Osteoblast (primary cell): ENCODE data around the gene ITGA7. TPM values are rescaled to one million over a fixed set of nuclear protein-coding genes. Genes with fewer than 3 reads are reported as not detected.
A peak's percentile ranks its signal among the peaks of the same experiment; 100 is the strongest.

ENCODE experiments used
- DNase-seq: peaks from one replicate; pipeline ENCODE4 v3.0.0; 2011; ENCODE audit warnings: low spot score, mixed read lengths; ENCODE audit not compliant: insufficient read length; ENCODE audit errors: missing footprints
- H2AFZ ChIP-seq: 2 replicates; pipeline ENCODE4 v1.6.0; 2011; ENCODE audit warnings: mild to moderate bottlenecking, low read length
- H3K27ac ChIP-seq: 2 replicates; pipeline ENCODE4 v1.5.1; 2011; ENCODE audit warnings: mild to moderate bottlenecking, low read depth, low read length, moderate library complexity
- H3K27me3 ChIP-seq: 2 replicates; pipeline ENCODE4 v1.6.0; 2012; ENCODE audit warnings: mild to moderate bottlenecking, control low read depth, inconsistent platforms, low read length, moderate library complexity; ENCODE audit not compliant: insufficient read depth
- H3K36me3 ChIP-seq: 2 replicates; pipeline ENCODE4 v1.5.1; 2011; ENCODE audit warnings: mild to moderate bottlenecking, low read length, control low read depth, moderate library complexity; ENCODE audit not compliant: insufficient read depth
- H3K4me1 ChIP-seq: 2 replicates; pipeline ENCODE4 v1.5.1; 2011; ENCODE audit warnings: mild to moderate bottlenecking, low read length, control low read depth, moderate library complexity; ENCODE audit not compliant: insufficient read depth
- H3K4me2 ChIP-seq: 2 replicates; pipeline ENCODE4 v1.6.0; 2011; ENCODE audit warnings: mild to moderate bottlenecking, low read length; ENCODE audit not compliant: insufficient read depth
- H3K4me3 ChIP-seq: fragments of 200-600 bp; sonication (generic); 3 replicates; pipeline ENCODE4 v1.5.1; 2012; ENCODE audit warnings: mild to moderate bottlenecking, low read length, inconsistent platforms; ENCODE audit not compliant: insufficient read depth
- H3K79me2 ChIP-seq: 2 replicates; pipeline ENCODE4 v1.6.0; 2012; ENCODE audit warnings: mild to moderate bottlenecking, low read length, control low read depth, inconsistent platforms; ENCODE audit not compliant: insufficient read depth
- H3K9me3 ChIP-seq: 2 replicates; pipeline ENCODE4 v1.5.1; 2011; ENCODE audit warnings: low read depth, low read length, control low read depth
- H4K20me1 ChIP-seq: 2 replicates; pipeline ENCODE4 v1.6.0; 2012; ENCODE audit warnings: mild to moderate bottlenecking, low read length, control low read depth; ENCODE audit not compliant: insufficient read depth
- total RNA-seq: library from RNA; depleted of rRNA; stranded (reverse); fragments of >200 nt; gene quantifications from 2 replicates; pipeline ENCODE4 v1.2.3, GENCODE V29; 2012
- TF ChIP-seq, protein P1 (sequence below): IDR thresholded peaks from 2 replicates; pipeline ENCODE4 v1.5.1; 2011; ENCODE audit warnings: mild to moderate bottlenecking, low read depth, low read length, moderate library complexity; ENCODE audit errors: extremely low read depth

The ITGA7 gene
- total RNA-seq, 1 donor = 22.4 TPM

DNA sequence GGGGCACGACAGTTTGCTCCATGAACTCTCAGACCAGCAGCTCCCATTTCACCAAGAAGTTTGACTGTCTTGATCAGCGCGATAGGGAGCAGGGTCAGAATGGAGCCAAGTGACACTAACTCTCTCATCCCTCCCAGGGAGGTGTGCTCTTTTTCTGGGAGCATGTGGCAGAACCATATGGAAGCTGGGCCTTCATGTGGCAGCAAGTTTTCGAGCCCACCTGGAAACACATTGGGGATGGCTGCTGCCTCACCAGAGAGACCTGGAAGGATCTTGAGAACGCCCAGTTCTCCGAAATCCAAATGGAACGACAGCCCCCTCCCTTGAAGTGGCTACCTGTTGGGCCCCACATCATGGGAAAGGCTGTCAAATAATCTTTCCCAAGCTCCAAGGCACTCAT is 24.0 kb downstream of the ITGA7 start:
- no peaks in the 10 kb centered on the region for H3K9me3 ChIP-seq
- no peaks in the 10 kb centered on the region for H3K79me2 ChIP-seq
- H3K4me2 ChIP-seq = no peak overlapping the region
- no peak for DNase-seq
- H3K4me3 ChIP-seq = no peak overlapping the region
- no peaks in the 10 kb centered on the region for H3K27me3 ChIP-seq
- H3K4me1 ChIP-seq = peaks cover 14% of the 10 kb centered on the region
- TF ChIP-seq, protein P1, sequence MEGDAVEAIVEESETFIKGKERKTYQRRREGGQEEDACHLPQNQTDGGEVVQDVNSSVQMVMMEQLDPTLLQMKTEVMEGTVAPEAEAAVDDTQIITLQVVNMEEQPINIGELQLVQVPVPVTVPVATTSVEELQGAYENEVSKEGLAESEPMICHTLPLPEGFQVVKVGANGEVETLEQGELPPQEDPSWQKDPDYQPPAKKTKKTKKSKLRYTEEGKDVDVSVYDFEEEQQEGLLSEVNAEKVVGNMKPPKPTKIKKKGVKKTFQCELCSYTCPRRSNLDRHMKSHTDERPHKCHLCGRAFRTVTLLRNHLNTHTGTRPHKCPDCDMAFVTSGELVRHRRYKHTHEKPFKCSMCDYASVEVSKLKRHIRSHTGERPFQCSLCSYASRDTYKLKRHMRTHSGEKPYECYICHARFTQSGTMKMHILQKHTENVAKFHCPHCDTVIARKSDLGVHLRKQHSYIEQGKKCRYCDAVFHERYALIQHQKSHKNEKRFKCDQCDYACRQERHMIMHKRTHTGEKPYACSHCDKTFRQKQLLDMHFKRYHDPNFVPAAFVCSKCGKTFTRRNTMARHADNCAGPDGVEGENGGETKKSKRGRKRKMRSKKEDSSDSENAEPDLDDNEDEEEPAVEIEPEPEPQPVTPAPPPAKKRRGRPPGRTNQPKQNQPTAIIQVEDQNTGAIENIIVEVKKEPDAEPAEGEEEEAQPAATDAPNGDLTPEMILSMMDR = no peak
- no peak overlapping the region for H3K27ac ChIP-seq
- H2AFZ ChIP-seq = no peak overlapping the region
- H4K20me1 ChIP-seq = peaks cover 7% of the 10 kb centered on the region
- H3K36me3 ChIP-seq = peaks cover 31% of the 10 kb centered on the region

DNA sequence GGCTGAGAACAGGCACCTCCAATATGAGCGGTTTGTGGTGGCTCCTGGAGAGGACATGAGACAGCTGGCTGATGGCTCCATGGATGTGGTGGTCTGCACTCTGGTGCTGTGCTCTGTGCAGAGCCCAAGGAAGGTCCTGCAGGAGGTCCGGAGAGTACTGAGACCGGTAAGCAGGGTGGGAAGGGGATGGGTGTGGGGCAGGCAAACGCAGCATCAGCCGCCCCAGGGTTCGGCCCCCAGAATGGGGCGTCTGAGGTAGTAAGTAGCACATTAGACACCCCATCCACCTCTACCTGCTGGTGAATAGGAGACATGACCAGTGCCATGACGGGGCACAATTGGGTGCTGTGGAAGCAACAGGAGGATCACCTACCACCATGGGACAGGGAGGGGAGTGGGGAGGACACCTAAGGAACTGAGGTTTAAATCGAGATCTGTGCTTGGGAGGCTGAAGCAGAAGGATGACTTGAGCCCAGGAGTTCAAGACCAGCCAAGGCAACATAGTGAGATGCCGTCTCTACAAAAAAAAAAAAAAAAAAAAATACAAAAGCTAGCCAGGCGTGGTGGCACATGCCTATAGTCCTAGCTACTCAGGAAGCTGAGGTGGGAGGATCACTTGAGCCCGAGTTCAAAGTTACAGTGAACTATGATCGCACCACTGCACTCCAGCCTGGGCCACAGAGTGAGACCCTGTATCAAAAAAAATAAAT is 25.5 kb downstream of the ITGA7 start:
- Histone ChIP-seq H3K27ac (no peak overlapping the region), H3K27me3 (no peaks in the 10 kb centered on the region), H3K4me3 (peak overlapping the region; percentile 55), H3K4me1 (peaks cover 14% of the 10 kb centered on the region), H2AFZ (peak overlapping the region; percentile 40), H4K20me1 (peaks cover 7% of the 10 kb centered on the region), H3K9me3 (no peaks in the 10 kb centered on the region), H3K4me2 (peak overlapping the region; percentile 70), H3K79me2 (no peaks in the 10 kb centered on the region), H3K36me3 (peaks cover 21% of the 10 kb centered on the region)
- no peak for DNase-seq
- TF ChIP-seq, protein P1 = no peak

DNA sequence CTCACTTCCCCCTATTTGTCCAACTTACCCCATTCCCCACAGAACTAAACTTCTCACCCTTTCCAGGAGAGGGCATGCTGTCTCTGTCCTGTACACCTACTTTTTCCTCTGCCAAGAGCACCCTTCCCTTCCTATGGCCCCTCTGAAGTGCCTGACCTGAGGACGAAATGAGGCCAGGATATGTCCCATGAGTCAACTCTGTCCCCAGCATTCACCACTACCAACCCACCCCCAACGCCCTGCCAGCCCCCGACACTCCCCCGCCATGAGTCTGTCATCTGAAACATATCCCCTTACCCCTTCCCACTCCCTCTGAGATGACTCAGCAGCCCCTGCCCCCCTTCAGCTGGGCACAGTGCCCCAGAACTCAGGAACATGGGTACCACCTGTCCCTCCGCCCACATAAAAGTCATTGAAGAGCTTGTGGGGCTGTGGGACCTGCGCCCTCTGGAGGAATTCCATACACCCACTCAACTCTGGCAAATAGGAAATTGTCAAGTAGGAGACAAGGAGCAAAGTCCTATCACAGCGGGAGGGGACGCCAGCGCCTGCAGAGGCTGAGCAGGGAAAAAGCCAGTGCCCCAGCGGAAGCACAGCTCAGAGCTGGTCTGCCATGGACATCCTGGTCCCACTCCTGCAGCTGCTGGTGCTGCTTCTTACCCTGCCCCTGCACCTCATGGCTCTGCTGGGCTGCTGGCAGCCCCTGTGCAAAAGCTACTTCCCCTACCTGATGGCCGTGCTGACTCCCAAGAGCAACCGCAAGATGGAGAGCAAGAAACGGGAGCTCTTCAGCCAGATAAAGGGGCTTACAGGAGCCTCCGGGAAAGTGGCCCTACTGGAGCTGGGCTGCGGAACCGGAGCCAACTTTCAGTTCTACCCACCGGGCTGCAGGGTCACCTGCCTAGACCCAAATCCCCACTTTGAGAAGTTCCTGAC is 26.3 kb downstream of the ITGA7 start:
- Histone ChIP-seq H3K4me2 (peak overlapping the region; percentile 70), H3K4me1 (peaks cover 14% of the 10 kb centered on the region), H3K27me3 (no peaks in the 10 kb centered on the region), H3K79me2 (no peaks in the 10 kb centered on the region), H3K36me3 (peaks cover 19% of the 10 kb centered on the region), H2AFZ (peak overlapping the region; percentile 40), H3K27ac (no peak overlapping the region), H3K4me3 (peak overlapping the region; percentile 55), H3K9me3 (no peaks in the 10 kb centered on the region), H4K20me1 (peaks cover 7% of the 10 kb centered on the region)
- DNase-seq = peak; percentile 79
- TF ChIP-seq, protein P1 = peak; percentile 38

DNA sequence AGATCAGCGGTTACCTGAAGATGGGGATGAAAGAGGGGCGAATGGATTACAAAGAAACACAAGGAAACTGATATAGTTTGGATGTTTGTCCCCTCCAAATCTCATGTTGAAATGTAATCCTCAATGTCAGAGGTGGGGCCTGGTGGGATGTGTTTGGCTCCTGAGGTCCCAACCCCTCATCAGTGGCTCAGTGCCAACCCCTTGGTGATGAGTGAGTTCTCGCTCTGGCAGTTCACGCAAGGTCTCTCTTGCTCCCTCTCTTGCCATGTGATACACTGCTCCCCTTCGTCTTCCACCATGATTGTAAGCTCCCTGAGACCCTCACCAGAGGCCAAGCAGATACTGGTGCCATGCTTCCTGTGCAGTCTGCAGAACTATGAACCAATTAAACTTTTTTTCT is 28.0 kb downstream of the ITGA7 start:
- Histone ChIP-seq H3K4me3 (no peak overlapping the region), H3K4me2 (no peak overlapping the region), H3K27ac (no peak overlapping the region), H3K4me1 (peaks cover 14% of the 10 kb centered on the region), H3K36me3 (peaks cover 3% of the 10 kb centered on the region), H3K9me3 (no peaks in the 10 kb centered on the region), H4K20me1 (no peaks in the 10 kb centered on the region), H3K27me3 (peaks cover 2% of the 10 kb centered on the region), H3K79me2 (no peaks in the 10 kb centered on the region), H2AFZ (no peak overlapping the region)
- DNase-seq = no peak
- TF ChIP-seq, protein P1 = no peak
